Stimulated activated memory B cell treated with anti-CD40 and anti-IgM and Interleukin-4, amounts not matched to agents 10 μg/mL and 1 μg/mL and 100 μg/mL, for 72 hours (primary cell): ENCODE data around the gene EYS.
A peak's percentile ranks its signal among the peaks of the same experiment; 100 is the strongest.
"Not testable (repeated sequence)": the region's sequence is repeated elsewhere in the genome, so short reads cannot be mapped to it uniquely, and the experiment has no call there.

Experiments
- ATAC-seq: fragments of 150-1000 bp; cut with Tn5 transposase; 2 replicates; pipeline ENCODE4 v1.10.0; 2021
- H3K27ac Mint-ChIP-seq: one replicate; pipeline ENCODE4 v1.8.0; 2022; ENCODE audit warnings: mild to moderate bottlenecking, mixed read lengths
- H3K27me3 Mint-ChIP-seq: one replicate; pipeline ENCODE4 v1.8.0; 2022; ENCODE audit warnings: mixed read lengths
- H3K36me3 Mint-ChIP-seq: one replicate; pipeline ENCODE4 v1.8.0; 2022; ENCODE audit warnings: mixed read lengths
- H3K4me1 Mint-ChIP-seq: one replicate; pipeline ENCODE4 v1.8.0; 2022; ENCODE audit warnings: mixed read lengths
- H3K4me3 Mint-ChIP-seq: one replicate; pipeline ENCODE4 v1.8.0; 2022; ENCODE audit warnings: mild to moderate bottlenecking, moderate library complexity, mixed read lengths
- H3K9me3 Mint-ChIP-seq: one replicate; pipeline ENCODE4 v1.8.0; 2022; ENCODE audit warnings: mixed read lengths

EYS gene

DNA sequence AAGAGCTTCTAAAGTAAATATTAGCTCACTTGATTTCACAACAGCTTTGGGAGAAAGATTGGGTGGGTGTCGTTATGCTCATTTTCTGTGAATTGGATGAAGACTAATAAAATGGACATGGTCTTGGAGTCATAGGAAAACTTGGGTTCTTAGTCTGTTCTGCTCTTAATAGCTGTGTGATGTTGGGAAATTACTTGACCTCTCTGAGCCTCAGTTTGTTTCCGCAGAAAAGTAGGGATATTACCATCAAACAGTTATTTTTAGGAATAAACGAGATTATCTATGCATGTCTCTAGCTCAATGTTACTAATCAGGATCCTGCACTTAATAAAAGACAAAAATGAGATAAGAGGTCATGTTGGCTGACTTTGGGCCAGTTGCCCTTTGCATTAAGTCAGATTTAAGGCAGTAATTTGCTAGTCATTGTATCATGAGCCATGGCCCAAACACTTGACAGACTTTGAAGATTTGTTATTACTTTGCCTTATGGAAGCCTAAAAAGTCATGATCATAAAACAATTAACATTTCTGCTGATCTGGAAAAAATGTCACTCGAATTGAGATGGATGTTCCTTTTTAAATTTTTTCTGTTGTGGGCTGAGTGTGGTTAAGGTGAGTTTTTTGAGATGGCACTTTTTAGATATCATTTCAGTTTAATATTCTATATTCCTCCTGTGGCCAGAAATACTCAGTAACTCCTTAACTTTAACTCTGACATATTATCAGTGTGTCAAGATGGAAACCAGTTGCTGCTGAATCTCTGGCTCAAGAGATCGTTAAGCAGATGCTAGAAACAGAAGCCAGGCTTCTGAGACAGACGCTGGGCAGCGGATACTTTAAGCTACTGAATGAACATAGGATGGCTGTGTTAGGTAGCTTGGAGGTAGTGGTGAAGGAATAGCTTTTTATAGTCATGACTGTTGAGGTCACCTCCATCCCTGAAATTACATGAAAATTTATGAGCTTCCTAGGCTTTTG lies 1779.8 kb downstream of the EYS start:
- Mint-ChIP-seq H3K27me3 (no peaks in the 10 kb centered on the region), H3K9me3 (no peaks in the 10 kb centered on the region), H3K36me3 (no peaks in the 10 kb centered on the region), H3K4me3 (no peak overlapping the region), H3K4me1 (no peaks in the 10 kb centered on the region), H3K27ac (no peak overlapping the region)
- ATAC-seq, result no peak

DNA sequence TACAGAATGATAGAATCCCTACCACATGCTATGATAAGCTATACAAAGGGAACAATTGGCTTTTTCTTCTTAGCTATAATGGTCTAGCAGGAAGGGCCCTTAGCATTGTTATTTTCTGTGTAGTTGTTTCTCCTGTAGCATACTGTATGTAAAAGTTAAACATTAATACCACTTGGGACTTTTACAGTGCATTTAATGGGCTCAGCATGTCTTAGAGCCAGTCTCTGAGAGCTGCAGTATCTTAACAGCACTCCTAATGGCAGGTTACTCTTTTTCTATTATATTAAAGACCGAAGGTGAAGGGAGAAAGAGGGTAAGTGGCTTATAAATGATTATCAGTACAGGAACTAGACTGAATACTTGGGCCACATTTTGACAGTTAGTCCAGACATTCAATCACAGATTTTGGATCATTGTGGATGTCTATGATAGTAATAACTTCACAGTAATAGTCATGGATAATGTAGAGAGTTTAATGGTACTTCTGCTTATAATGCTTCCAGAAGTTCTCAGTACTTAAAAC lies 1780.7 kb downstream of the EYS start:
- ATAC-seq, result no peak
- H3K36me3 Mint-ChIP-seq, result no peaks in the 10 kb centered on the region
- H3K27me3 Mint-ChIP-seq, result peaks cover 5% of the 10 kb centered on the region
- no peaks in the 10 kb centered on the region for H3K4me1 Mint-ChIP-seq
- no peak overlapping the region for H3K4me3 Mint-ChIP-seq
- no peak overlapping the region for H3K27ac Mint-ChIP-seq
- no peaks in the 10 kb centered on the region for H3K9me3 Mint-ChIP-seq

GRCh38 chr6:63923139-63923739 lies 1783.8 kb downstream of the EYS start:
- H3K4me1 Mint-ChIP-seq, result no peaks in the 10 kb centered on the region
- ATAC-seq, result no peak

DNA sequence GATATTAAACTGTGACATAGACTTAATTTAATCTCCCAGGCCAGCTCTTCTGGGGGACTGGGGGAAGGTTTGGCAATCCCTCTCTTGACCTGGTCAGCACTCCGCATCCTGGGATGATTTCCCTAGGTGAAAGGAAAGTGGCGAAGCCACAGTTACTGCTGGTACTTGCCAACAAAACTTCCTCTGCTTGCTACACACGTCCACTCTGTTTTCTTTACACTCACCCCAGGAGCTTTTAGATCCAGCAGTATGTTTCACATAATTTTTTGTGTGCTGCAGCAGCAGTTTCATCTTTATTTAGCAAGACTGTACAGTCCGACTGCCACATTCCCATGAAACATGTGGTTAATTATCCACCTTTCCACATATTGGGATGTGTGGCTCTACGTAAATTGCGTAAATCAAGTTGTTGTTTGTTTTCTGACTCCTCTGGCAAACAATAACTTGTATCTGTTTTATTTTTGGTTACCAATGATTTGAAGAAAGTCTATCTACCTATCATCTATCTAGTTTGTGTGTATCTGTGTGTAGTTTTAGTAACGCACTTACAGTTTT lies 1787.4 kb downstream of the EYS start:
- Mint-ChIP-seq H3K9me3 (peaks cover 4% of the 10 kb centered on the region), H3K36me3 (no peaks in the 10 kb centered on the region), H3K4me3 (no peak overlapping the region), H3K27me3 (peaks cover 29% of the 10 kb centered on the region), H3K27ac (no peak overlapping the region), H3K4me1 (no peaks in the 10 kb centered on the region)
- no peak for ATAC-seq

More at GRCh38 chr6:63923139-63923739, 1783.8 kb downstream of the EYS start:
- Mint-ChIP-seq H3K9me3 (no peaks in the 10 kb centered on the region), H3K4me3 (no peak overlapping the region), H3K27ac (no peak overlapping the region), H3K36me3 (no peaks in the 10 kb centered on the region), H3K27me3 (peaks cover 29% of the 10 kb centered on the region)

GRCh38 chr6:63912887-63913286 lies 1794.1 kb downstream of the EYS start:
- no peak for ATAC-seq
- no peak overlapping the region for H3K27ac Mint-ChIP-seq
- no peaks in the 10 kb centered on the region for H3K27me3 Mint-ChIP-seq
- no peak overlapping the region for H3K4me3 Mint-ChIP-seq
- H3K9me3 Mint-ChIP-seq, result peaks cover 4% of the 10 kb centered on the region
- no peaks in the 10 kb centered on the region for H3K36me3 Mint-ChIP-seq
- H3K4me1 Mint-ChIP-seq, result no peaks in the 10 kb centered on the region

- H3K9me3 Mint-ChIP-seq, result peaks cover 4% of the 10 kb centered on the region
- H3K27me3 Mint-ChIP-seq, result no peaks in the 10 kb centered on the region
- H3K4me1 Mint-ChIP-seq, result no peaks in the 10 kb centered on the region
- no peaks in the 10 kb centered on the region for H3K36me3 Mint-ChIP-seq
- H3K4me3 Mint-ChIP-seq, result no peak overlapping the region
- no peak for ATAC-seq
- no peak overlapping the region for H3K27ac Mint-ChIP-seq
Measured at GRCh38 chr6:63910863-63911551, 1796.0 kb downstream of the EYS start.

GRCh38 chr6:63904650-63905248 lies 1802.3 kb downstream of the EYS start:
- H3K4me1 Mint-ChIP-seq, result peaks cover 6% of the 10 kb centered on the region
- no peaks in the 10 kb centered on the region for H3K27me3 Mint-ChIP-seq
- ATAC-seq, result no peak

DNA sequence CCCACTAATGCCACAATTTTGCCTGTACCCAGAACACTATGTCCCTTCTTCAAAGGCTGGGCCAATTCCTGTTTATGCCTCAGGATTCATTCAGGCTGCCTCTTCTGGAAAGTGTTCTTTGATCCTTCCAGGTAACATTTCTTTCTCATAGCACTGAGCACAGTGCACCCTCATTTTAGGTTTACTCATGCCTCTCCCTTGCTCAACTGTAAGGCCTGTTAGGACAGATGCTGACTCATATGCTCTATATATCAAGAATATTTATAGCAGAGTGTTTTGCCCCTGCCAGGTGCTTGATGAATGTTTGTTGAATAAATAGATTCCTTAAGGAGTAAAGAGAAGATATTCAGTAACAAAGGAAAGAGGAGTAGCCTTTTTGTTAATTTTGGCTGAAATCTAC lies 1807.5 kb downstream of the EYS start:
- no peak for ATAC-seq
- Mint-ChIP-seq H3K4me3 (no peak overlapping the region), H3K36me3 (no peaks in the 10 kb centered on the region), H3K27ac (no peak overlapping the region), H3K4me1 (no peaks in the 10 kb centered on the region), H3K9me3 (no peaks in the 10 kb centered on the region), H3K27me3 (no peaks in the 10 kb centered on the region)

More at GRCh38 chr6:63904650-63905248, 1802.3 kb downstream of the EYS start:
- no peak overlapping the region for H3K27ac Mint-ChIP-seq
- H3K9me3 Mint-ChIP-seq, result no peaks in the 10 kb centered on the region
- H3K36me3 Mint-ChIP-seq, result no peaks in the 10 kb centered on the region
- H3K4me3 Mint-ChIP-seq, result no peak overlapping the region

DNA sequence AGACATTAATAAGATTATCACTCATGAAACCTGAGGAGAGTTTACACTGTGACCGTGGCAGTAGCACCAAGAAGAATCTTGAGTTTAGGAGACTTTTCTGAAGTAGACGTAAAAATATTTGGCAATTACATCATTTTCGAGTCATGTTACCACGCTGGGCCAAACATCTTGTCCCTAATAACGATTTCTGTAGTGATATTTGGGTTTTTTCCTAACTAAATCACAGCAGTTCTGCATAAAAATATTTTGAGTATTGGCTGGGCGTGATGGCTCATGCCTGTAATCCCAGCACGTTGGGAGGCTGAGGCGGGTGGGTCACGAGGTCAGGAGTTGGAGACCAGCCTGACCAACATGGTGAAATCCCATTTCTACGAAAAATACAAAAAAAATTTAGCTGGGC lies 1809.1 kb downstream of the EYS start:
- no peak for ATAC-seq
- H3K4me3 Mint-ChIP-seq, result no peak overlapping the region
- no peak overlapping the region for H3K27ac Mint-ChIP-seq
- H3K36me3 Mint-ChIP-seq, result no peaks in the 10 kb centered on the region
- H3K9me3 Mint-ChIP-seq, result peaks cover 2% of the 10 kb centered on the region
- H3K4me1 Mint-ChIP-seq, result no peaks in the 10 kb centered on the region
- no peaks in the 10 kb centered on the region for H3K27me3 Mint-ChIP-seq

DNA sequence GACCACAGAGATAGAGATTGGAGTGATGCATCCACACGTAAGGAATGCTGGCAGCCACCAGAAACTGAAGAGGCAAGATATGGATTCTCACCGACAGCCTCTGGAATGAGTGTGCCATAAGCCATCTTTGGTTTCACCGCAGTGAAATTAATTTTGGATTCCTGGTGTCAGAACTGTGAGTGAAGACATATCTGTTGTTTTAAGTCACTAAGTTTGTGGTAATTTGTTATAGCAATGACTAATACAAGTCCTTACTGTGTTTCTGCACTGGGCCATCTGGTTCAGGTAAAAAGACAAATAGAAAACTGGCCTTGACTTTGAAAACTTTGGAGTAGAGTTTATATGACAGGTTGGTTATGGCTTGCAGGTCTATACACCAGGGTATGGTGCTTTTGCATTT lies 1809.6 kb downstream of the EYS start:
- peak; percentile 9 for ATAC-seq
- no peaks in the 10 kb centered on the region for H3K36me3 Mint-ChIP-seq

DNA sequence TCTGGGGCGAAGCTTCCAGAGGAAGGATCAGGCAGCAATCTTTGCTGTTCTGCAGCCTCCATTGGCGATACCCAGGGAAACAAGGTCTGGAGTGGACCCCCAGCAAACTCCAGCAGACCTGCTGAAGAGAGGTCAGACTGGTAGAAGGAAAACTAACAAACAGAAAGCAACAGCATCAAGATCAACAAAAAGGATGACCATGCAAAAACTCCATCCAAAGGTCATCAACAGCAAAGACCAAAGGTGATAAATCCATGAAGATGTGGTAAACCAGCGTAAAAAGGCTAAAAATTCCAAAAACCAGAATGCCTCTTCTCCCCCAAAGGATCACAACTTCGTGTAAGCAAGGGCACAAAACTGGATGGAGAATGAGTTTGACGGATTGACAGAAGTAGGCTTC lies 1818.6 kb downstream of the EYS start:
- no peak overlapping the region for H3K27ac Mint-ChIP-seq
- H3K4me1 Mint-ChIP-seq, result no peaks in the 10 kb centered on the region
- no peaks in the 10 kb centered on the region for H3K27me3 Mint-ChIP-seq
- H3K4me3 Mint-ChIP-seq, result no peak overlapping the region
- H3K36me3 Mint-ChIP-seq, result no peaks in the 10 kb centered on the region
- H3K9me3 Mint-ChIP-seq, result peaks cover 11% of the 10 kb centered on the region
- ATAC-seq, result no peak

More for the DNA sequence above, 1809.6 kb downstream of the EYS start:
- Mint-ChIP-seq H3K27me3 (no peaks in the 10 kb centered on the region), H3K4me3 (no peak overlapping the region), H3K4me1 (no peaks in the 10 kb centered on the region), H3K9me3 (peaks cover 6% of the 10 kb centered on the region), H3K27ac (no peak overlapping the region)

- H3K4me1 Mint-ChIP-seq, H3K36me3 Mint-ChIP-seq, ATAC-seq, H3K4me3 Mint-ChIP-seq, H3K9me3 Mint-ChIP-seq, H3K27ac Mint-ChIP-seq, H3K27me3 Mint-ChIP-seq: not testable (repeated sequence)
Measured at GRCh38 chr6:63887804-63888203, 1819.2 kb downstream of the EYS start.

DNA sequence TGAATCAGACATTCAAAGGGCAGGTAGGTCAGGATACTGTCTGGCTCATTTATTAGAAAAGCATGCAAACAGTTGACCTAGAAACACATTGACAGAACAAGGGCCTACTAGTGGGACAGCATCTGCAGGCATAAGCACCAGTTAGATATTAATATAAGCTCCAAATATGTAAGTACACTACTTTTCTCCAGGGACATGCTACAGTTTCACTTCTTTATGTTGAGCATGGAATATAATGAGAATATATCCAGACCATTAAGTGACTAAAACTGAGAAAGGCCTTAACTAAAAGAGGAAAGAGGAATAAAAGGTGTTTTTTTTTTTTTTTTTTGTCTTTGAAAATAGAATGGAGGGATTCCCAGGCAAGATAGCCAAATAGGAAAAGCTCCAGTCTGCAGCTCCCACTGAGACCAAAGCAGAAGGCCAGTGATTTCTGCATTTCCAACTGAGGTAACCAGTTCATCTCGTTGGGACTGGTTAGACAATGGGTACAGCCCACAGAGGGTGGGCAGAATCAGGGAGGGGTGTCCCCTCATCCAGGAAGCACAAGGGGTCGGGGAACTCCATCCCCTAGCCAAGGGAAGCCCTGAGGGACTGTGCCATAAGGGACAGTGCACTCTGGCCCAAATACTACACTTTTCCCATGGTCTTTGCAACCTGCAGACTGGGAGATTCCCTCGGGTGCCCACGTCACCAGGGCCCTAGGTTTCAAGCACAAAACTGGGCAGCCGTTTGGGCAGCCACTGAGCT lies 1819.8 kb downstream of the EYS start:
- no peak for ATAC-seq
- no peaks in the 10 kb centered on the region for H3K36me3 Mint-ChIP-seq
- no peaks in the 10 kb centered on the region for H3K27me3 Mint-ChIP-seq

GRCh38 chr6:63886341-63886740 lies 1820.7 kb downstream of the EYS start:
- no peak for ATAC-seq
- Mint-ChIP-seq H3K36me3 (no peaks in the 10 kb centered on the region), H3K4me1 (no peaks in the 10 kb centered on the region), H3K4me3 (no peak overlapping the region), H3K9me3 (peaks cover 7% of the 10 kb centered on the region), H3K27ac (no peak overlapping the region), H3K27me3 (no peaks in the 10 kb centered on the region)

More for the DNA sequence above, 1819.8 kb downstream of the EYS start:
- no peaks in the 10 kb centered on the region for H3K4me1 Mint-ChIP-seq
- peaks cover 7% of the 10 kb centered on the region for H3K9me3 Mint-ChIP-seq
- no peak overlapping the region for H3K4me3 Mint-ChIP-seq
- no peak overlapping the region for H3K27ac Mint-ChIP-seq
